ENCODE measurements around the gene CBFA2T3.

Gene CBFA2T3

DNA sequence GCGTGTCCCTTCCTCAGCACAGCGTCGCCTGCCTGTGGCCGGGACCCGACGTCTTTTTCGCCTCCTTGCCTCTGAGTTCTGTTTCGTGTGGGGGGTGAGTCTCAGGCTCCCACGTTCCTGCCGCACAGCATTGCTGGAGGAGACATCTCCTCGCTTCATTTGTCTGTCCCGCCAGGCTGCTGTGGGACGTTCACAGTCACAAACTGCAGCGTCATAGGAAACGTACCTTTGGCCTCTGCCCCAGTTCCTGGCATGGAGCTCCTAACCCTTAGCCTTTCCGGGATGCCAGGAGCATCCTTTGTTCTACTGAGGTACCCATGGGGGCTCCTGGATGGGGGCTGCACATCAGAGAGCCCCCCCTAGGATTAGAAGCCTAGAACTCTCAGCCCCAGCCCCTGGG lies 18.2 kb upstream of the CBFA2T3 start:
- no peak for DNase-seq

GRCh38 chr16:88994695-88995094 lies 17.7 kb upstream of the CBFA2T3 start:
- DNase-seq: no peak

DNA sequence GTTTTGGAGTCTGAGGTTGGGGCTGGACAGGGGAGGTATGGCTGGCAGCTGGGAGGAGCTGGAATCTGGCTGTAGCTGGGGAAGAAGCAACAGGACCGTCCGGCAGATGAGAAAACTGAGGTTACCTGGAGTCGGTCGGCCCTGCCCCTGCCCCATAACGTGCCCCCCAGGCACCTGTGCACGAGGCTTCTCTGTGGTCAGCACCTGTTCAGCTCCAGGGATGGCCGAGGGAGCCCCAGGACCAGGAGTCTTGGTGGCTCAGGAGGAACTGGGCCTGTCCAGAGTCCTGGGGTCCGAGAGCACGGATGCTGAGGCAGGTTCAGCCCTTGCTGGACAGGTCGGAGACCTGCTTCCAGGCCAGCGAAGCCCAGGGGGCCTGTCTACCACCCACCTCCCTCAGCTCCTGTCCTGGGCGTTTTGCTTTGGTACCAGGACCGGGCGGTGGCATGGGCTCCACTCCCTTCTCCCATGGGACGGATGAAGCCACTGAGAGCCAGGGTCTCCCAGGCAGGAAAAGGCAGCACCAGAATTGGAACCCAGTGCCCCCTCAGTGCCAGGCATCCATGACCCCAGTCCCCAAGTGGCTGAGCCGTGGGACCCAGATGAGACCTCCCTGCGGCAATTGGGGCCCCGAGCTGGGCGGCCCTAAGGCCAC lies 17.1 kb upstream of the CBFA2T3 start:
- no peak for DNase-seq

- no peak for DNase-seq
Observed at GRCh38 chr16:88993166-88993761, 16.3 kb upstream of the CBFA2T3 start.

DNA sequence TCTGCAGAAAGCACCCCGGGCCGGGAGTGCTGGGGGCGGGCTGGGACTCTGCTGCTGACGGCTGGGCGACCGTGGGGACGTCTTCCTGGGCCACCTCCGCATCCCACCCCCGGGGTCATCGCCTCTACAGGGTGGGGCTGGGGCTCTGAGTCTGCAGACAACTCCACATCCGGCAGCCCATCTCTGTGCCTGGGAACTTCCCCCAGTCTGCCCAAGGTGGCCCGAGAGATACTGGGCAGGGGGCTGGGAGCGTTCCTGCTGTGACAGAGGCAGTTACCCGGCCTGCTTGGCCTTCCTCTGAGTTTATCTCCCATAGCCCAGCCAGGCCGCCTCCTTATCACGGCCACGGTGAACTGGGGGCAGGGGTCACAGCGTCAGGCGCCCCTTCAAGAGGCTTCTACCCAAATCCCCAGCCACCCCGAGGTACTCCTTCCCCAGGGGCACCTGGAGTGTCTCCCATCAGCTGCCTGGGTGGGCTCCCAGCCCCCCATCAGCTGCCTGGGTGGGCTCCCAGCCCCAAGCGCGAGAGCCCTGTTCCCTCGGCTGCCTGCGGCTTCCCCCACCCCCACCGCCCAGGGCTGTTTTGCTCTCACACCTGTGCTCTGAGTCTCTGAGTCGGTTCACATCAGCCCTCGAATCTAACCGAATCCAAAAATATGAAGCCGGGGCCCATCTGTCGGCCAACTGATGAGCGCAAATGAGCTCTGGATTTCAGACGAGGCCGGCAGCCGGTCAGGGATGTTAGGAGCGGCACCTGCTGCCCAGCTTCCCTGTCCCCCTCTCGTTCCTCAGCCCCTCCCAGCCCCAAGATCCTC lies 15.6 kb upstream of the CBFA2T3 start:
- no peak for DNase-seq

DNA sequence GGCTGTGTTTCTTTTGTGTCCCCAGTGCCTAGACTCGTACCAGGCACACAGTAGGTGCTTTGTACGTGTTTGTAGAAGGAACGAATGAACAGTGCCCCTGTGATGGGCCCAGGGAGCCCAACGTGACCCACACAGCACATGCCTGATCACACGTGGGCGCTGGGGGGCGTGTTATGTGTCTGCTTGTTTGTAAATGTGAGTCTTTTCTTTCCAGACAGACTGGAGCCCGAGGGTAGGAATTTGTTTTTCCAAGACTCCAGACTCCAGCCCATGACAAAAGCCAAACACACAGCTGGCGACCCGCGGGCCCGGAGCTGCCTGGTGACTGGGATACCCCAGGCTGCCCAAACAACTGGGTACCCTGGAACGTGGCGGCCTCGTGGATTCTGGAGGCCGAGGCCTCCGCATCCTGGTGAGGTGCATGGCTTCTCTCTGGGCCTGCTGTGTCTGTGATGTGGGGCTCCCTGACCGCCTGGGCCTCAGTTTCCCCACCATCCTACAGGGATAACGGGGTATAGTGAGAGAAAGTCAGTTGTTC lies 14.9 kb upstream of the CBFA2T3 start:
- DNase-seq: no peak

DNA sequence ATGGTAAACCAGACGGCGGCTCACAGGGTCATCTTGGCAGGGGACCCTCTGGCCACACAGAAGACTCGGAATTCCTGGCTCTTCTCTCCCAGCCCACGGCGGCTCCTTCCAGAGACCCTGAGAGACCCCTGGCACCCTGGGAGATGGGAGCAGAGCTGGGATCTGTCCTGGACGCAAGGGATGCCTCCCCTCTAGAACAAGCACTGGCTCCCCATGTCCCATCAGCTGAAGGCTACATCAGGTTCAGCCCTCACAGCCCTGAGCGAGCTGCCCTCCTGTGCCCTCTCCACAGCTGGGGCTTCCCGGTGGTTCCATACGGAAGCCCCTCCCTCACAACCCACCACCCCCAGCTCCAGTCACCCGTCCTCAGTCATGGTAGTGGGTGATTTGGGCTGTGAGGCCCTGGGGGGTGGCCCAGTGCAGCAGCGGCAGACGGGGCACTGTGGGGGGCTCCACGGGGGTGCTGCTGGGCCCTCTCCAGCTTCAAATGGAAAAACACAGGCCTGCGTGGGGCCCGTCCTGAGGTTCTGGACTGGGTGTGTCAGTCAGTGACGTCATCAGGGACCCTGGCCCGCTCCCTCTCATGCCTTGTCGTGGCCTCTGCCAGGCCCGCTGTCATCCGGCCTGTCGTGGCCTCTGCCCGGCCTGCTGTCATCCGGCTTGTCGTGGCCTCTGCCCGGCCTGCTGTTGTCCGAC lies 13.0 kb upstream of the CBFA2T3 start:
- no peak for DNase-seq

DNA sequence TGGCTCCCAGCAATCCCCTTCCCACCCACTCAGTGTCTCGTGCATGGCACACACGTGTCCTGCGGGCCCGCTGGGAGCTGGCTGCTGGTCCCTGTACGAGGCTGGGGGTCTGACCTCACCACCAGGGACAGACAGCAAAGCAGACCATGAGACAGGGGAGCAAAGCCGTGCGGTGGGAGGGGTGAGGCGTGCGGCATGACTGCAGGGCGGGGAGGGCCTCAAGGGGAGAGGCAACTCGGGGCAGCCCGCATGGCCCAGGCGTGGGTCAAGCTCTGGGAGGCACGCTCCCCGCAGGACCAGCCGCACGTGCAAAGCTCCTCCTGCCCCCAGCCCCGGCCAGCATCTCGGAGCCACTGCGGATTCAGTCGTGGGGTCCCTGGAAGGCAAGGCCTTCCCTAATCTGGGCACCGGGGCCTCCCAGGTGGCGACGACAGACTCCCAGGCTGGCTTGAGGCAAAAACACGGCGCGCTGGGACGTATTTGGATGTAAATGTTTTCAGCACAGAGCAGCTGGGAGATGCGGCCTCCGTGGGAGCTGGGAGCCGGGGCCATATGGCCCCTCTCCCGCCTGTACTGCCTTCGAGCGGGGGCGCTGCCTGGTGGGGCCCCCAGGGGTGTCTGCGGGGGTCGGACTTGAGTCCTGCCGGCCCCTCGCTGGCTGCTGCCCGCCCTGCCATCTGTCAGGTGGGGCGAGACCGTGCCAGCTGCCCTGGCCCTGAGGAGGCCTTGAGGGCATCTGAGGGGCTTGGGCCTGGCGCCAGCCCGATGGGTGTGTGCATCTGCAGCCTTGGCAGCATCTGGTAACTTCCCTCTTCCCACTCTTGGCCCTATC lies 12.2 kb upstream of the CBFA2T3 start:
- DNase-seq: peak; percentile 46

DNA sequence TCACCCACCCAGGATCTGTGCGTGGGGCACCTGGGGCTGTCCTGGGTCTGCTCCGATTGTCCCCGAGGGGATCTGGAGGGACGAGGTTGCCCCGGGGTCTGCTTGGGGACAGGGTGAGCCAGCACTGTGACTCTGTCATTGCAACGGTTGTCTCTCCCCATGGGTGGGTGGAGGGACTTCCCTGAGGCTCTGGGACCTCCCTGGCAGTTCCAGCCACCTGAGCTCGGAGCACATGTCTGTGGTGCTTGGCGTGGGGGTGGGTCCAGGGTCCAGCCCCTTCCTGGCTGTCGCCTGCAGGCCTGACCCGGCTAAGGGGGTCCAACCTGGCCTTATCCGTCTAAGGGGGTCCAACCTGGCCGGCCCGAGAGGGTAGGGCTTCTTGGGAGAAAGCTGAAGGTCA lies 8.5 kb upstream of the CBFA2T3 start:
- DNase-seq: no peak

DNA sequence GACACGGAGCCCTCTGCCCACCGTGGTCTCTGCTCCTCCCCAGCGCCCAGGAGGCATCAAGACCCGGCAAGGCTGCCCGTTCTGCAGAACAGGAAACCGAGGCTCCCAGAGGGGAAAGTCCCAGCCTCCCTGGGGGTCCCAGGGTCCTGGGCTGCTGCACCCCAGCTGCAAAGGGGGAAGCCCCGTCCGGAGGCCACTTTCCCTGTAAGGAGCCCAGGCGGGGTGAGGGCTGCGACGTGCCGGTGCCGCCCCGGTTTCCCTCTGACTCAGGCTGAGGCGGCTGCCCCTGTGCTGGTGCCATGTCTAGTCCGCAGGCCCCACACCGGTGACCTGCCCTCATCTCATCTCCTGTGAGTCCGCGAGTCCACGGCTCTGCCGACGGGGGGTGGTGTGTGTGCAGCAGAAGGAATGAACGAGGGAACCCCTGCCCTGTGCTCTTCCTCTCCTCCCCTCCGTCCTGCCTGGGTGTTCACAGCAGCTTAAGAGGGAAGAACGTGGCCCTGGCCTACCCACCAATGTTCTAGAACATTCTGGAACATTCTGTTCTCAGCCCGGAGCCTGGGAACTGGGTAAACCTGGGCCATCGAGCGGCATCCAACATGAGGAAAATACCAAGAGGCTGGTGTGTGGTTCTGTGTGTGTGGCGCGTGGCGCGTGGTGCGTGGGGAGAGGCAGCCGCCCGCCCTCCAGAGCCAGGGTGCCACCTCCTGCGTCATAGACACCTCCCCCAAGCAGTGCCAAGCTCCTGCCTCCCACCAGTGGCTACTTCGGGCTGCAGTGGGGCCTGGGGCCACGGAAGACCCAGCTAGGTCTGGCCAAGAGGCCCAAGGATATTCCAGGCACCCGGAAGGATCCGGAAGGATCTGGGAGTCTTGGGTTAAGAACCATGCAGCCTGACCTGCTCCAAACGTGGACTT lies 7.0 kb upstream of the CBFA2T3 start:
- DNase-seq: no peak

- DNase-seq: no peak
Observed at GRCh38 chr16:88983165-88983564, 6.2 kb upstream of the CBFA2T3 start.

DNA sequence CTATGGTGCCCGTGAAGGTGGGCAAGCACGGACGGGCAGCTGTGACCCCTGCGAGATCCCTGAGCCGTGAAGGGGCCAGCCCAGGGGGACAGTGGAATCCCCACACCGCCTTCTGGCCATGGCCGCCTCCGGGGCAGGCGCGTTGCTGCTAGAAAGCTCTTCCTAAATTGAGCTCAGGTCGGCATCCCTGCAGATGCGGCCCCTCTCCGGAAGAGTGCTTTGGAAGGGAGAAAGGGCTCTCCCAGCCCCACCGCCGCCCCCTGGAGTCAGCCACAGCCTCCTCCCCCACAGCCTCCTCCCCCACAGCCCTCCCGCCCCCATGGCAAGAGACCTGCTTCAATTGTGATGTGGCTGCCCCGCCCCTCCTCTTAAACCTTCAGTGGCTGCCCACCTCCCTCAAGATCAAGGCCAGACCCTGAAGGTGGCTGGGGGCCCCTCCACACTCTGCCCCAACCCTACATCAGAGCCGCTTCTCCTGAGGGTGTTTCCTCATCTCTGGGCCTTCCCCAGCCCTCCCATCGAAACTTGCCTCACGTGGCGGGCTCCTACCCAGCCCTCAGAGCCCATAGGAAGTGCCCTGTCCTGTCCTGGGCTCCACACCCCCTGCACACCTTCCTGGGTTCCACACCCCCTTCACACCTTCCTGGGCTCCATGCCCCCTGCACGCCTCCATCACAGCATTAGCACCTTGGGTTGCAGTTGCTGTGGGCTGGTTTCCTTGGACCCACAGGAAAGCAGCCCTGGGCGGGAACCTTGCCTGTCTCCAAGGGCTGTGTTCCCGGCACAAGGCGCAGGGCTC lies 5.5 kb upstream of the CBFA2T3 start:
- DNase-seq: no peak

DNA sequence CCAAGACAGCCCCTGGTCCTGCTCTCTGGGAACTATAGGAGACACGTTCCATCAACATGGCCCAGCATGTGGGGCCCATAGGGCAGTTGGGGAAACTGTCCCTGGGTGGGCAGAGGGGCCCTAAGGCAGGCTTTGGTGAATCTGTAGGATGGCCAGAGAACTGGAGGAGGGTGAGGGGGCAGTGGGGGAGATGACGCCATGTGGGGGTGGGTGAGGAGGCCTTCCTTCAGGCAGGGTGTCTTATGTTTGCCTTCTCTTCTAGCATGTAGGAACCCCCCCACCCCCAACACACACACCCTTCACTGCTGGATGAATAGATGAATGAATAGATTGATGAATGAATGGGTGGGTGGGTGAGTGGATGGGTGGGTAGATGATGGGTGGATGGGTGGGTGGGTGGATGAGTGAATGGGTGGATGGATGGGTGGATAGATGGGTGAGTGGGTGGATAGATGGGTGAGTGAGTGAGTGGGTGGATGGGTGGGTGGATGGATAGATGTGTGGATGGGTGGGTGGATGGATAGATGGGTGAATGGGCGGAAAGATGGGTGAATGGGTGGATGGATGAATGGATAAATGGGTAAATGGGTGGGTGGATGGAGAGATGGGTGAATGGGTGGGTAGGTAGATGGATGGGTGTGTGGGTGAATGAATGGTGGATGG lies 2.5 kb upstream of the CBFA2T3 start:
- DNase-seq: no peak

GRCh38 chr16:88978608-88979346 lies 1.8 kb upstream of the CBFA2T3 start:
- DNase-seq: no peak

GRCh38 chr16:88977812-88978607 lies 1.0 kb upstream of the CBFA2T3 start:
- no peak for DNase-seq

DNA sequence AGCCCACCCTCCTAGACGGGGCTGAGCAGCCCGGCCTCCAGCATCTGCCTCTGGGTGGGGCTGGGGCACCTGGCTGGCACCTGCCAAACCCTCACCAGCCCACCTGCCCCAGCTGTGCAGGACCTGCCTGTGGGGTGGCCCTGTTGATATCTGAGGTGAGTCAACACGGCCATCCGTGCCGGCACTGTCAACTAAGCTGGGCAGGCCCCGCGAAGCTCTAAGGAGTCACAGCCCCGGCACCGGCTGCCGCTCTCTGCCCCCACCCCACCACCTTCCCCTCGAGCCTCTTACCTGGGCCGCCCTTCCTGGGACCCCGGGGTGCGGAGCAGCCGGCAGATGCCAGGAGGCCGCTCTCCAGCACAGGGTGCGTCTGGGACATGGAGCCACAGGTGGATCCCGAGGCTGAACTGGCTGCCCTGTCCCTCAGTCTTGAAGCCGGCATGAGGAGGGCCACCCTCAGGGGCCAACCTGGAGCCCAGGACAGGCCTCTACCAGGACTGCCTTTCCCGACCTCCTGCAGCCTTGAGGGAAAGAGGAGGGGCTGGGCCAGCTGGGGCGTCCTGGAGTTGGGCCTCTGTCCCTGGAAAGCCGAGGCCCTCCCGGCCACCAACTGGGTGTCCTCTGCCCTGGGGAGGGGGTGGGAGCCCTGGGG lies 515 bp downstream of the CBFA2T3 start:
- no peak for DNase-seq

DNA sequence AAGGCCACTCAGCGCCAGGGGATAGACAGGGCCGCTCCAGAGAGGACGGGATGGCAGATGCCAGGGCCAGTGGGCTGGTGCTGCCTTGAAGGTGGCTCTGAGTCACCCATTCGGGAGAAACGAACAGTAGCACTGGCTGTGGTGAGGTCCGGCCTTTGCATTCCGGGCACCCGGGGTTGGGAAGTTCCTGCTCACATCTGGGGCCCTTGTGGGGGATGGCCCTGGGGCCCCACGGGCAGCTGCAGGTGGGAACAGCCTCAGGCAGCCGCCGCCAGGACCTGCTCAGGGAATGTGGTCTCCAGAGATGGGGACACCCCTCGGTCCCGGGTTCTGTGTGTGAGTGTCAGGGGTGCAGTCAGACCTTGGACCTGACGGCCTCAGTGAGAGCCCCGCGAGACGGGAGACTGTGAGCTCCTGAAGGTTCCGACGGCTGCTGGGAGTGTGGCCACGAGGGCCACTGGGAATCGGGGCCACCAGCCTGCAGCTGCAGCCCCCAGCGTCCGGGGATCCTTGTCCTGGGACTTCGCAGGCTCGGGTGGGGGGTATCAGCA lies 1.4 kb downstream of the CBFA2T3 start:
- no peak for DNase-seq

GRCh38 chr16:88974916-88975215 lies 2.1 kb downstream of the CBFA2T3 start:
- DNase-seq: no peak
